Lower lobe of right lung (tissue), 2 donors: ENCODE data around the gene AMT. TPM values are rescaled to one million over a fixed set of nuclear protein-coding genes. Genes with fewer than 3 reads are reported as not detected.

Source experiments
- ATAC-seq, 2 donors: fragments of 200-7000 bp; cut with Tn5 transposase; one replicate each; pipeline ENCODE4 v1.9.1; 2020 to 2022; ENCODE audit warnings: mild to moderate bottlenecking in 2 of 2, moderate library complexity in 2 of 2
- DNase-seq: peaks from one replicate; pipeline ENCODE4 v3.0.0-alpha.2; 2020
- H3K27ac ChIP-seq: fragments of 200-600 bp; one replicate; pipeline ENCODE4 v1.8.0; 2022
- H3K27me3 ChIP-seq: fragments of 200-600 bp; one replicate; pipeline ENCODE4 v1.8.0; 2022; ENCODE audit warnings: low read depth
- H3K36me3 ChIP-seq: fragments of 200-600 bp; one replicate; pipeline ENCODE4 v1.8.0; 2022; ENCODE audit warnings: mild to moderate bottlenecking
- H3K4me1 ChIP-seq: fragments of 200-600 bp; one replicate; pipeline ENCODE4 v1.8.0; 2022
- H3K4me3 ChIP-seq: fragments of 200-600 bp; one replicate; pipeline ENCODE4 v1.8.0; 2022; ENCODE audit warnings: mild to moderate bottlenecking
- H3K9me3 ChIP-seq: fragments of 200-600 bp; one replicate; pipeline ENCODE4 v1.8.0; 2022
- intact Hi-C: fragments of 100-400 bp; cut with DNase I; formaldehyde crosslinking; loops from one replicate; pipeline ENCODE4 v1.11.0; 2022
- total RNA-seq: library from RNA; stranded (reverse); fragmentation: NEBNext Ultra II Directional; extraction: Animal tissue kit (Norgen Biotek cat#: 25700); gene quantifications from one replicate; pipeline ENCODE4 v1.2.1, GENCODE V29; 2021
- TF ChIP-seq, protein P1 (sequence below): fragments of 200-600 bp; IDR thresholded peaks from one replicate; pipeline ENCODE4 v1.8.0; 2022; ENCODE audit warnings: antibody characterized with exemption, mild to moderate bottlenecking
- donor health status: DM: no; HTN: yes; CAD: no; lungs with severe emphysema.

Gene AMT
- total RNA-seq, 1 donor from 2014 or later, result 8.4 TPM

DNA sequence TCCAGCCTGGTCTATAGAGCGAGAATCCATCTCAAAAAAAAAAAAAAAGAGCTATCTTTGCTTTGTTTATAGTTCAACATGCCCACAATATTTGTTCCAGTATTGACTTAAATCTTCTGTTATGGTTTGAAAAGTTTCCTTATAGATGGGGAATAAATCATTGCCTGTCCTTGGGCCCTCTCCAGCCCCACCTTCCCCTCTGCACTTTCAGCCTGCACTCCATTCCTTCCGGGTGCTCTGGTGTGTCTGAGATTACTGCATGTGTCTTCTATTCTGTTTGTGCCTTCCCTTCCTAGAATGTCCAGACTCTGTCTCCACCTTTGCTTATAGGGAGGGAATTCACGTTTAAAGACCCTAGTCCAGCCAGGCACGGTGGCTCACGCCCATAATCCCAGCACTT, 38.9 kb downstream of the AMT start:
- TF ChIP-seq, protein P1, sequence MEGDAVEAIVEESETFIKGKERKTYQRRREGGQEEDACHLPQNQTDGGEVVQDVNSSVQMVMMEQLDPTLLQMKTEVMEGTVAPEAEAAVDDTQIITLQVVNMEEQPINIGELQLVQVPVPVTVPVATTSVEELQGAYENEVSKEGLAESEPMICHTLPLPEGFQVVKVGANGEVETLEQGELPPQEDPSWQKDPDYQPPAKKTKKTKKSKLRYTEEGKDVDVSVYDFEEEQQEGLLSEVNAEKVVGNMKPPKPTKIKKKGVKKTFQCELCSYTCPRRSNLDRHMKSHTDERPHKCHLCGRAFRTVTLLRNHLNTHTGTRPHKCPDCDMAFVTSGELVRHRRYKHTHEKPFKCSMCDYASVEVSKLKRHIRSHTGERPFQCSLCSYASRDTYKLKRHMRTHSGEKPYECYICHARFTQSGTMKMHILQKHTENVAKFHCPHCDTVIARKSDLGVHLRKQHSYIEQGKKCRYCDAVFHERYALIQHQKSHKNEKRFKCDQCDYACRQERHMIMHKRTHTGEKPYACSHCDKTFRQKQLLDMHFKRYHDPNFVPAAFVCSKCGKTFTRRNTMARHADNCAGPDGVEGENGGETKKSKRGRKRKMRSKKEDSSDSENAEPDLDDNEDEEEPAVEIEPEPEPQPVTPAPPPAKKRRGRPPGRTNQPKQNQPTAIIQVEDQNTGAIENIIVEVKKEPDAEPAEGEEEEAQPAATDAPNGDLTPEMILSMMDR, result no peak
- Histone ChIP-seq H3K27ac (no peak overlapping the region), H3K4me3 (no peak overlapping the region), H3K27me3 (no peaks in the 10 kb centered on the region), H3K4me1 (peaks cover 81% of the 10 kb centered on the region), H3K36me3 (peaks cover 4% of the 10 kb centered on the region), H3K9me3 (no peaks in the 10 kb centered on the region)
- intact Hi-C loops, result no loop called here
- ATAC-seq (no peak), DNase-seq (no peak)

DNA sequence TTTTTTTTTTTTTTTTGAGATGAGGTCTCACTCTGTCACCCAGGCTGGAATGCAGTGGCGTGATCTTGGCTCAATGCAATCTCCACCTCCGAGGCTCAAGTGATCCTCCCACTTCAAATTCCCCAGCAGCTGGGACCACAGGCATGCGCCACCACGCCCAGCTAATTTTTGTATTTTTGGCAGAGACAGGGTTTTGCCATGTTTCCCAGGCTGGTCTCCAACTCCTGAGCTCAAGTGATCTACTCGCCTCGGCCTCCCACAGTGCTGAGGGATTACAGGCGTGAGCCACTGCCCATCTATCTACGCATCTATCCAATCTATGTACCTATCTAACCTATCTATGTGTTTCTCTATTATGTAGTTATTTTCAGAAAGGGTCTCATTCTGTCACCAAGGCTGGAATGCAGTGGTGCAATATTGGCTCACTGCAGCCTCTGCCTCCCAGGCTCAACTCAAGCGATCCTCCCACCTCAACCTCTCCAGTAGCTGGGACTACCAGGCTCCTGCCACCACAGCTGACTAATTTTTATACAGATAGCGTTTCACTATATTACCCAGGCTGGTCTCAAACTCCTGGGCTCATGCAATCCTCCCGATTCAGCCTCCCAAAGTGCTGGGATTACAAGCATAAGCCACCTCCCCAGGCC, 43.9 kb downstream of the AMT start:
- DNase-seq (peak; percentile 70), ATAC-seq (peak; percentile 90 to 92)
- H3K4me1 ChIP-seq, result peaks cover 53% of the 10 kb centered on the region
- H3K27me3 ChIP-seq, result no peaks in the 10 kb centered on the region
- peaks cover 23% of the 10 kb centered on the region for H3K36me3 ChIP-seq
- TF ChIP-seq, protein P1, result no peak
- H3K4me3 ChIP-seq, result no peak overlapping the region
- H3K9me3 ChIP-seq, result no peaks in the 10 kb centered on the region
- peak overlapping the region; percentile 34 for H3K27ac ChIP-seq
- intact Hi-C loops, result no loop called here

DNA sequence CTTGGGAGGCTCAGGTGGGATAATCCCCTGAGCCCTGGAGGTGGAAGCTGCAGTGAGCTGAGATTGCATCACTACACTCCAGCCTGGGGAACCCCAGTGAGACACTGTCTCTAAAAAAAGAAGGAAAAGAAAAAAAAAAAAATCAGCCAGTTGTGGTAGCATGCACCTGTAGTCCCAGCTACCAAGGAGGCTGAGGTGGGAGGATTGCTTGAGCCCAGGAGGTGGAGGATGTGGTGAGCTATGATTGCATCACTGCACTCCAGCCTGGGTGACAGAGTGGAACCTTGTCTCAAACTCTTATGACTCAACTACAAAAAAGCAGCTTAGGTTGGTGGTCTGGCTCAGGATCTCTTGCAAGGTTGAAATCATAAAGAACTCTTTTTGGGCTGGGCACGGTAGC, 44.8 kb downstream of the AMT start:
- peak; percentile 47 to 59 for ATAC-seq
- no peak for DNase-seq
- Histone ChIP-seq H3K27ac (peak overlapping the region; percentile 49), H3K4me3 (no peak overlapping the region), H3K27me3 (no peaks in the 10 kb centered on the region), H3K4me1 (peaks cover 51% of the 10 kb centered on the region), H3K36me3 (peaks cover 32% of the 10 kb centered on the region), H3K9me3 (no peaks in the 10 kb centered on the region)
- TF ChIP-seq, protein P1, result no peak
- intact Hi-C loops, result no loop called here

DNA sequence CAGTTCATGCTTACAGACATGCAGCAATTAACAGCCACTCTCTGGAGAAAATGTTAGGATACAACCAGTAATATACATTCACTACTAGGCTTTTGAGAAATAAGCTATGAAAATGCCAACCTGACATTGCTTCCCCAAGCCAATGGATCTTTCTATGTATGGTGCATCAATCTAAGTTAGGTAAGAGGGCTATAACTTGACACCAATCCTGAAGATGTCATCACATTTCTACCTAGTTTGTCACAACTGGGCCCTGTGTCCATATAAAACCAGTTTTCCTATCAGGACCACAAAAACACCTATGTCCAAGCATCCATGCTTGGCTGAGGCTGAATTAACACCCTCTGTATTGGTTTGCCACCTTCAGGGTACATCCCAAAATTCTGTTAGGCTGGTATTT, 50.3 kb downstream of the AMT start:
- Histone ChIP-seq H3K36me3 (peaks cover 82% of the 10 kb centered on the region), H3K27me3 (no peaks in the 10 kb centered on the region), H3K4me1 (peaks cover 17% of the 10 kb centered on the region), H3K4me3 (no peak overlapping the region), H3K27ac (no peak overlapping the region), H3K9me3 (no peaks in the 10 kb centered on the region)
- no peak for DNase-seq
- TF ChIP-seq, protein P1, result no peak
- intact Hi-C loops, result no loop called here
- ATAC-seq, result no peak

DNA sequence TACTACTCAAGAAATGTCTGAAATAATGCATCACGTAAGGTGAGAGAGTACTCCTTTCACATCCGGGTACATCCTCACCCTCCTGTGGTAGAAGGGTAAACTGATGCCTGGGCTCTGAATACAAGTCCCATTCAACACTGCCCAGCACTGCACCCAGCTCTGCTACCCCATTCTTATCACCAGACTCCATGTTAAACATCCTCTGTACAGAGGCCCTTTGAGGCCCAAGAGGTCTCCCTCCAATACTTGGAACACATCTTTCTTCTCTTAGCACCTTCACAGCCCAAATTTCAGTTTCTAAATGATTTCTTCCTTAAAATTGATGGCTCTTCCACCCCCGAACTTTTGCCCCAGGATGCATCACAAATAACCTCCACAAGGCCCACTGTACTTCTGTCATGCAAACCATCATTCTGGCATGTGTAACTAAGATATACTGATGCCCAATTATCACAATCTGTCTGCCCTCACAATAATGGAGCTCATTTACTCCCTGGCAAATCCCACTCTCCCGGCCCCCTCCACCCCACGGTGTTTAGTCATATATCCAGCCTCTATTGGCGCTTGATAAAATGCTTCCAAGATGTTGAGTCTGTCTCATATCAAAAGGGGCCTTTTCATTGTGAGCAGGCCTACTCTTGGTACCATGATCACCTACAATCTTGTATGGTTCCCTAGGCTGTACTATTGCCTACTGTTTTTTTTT, 51.5 kb downstream of the AMT start:
- intact Hi-C loops, result no loop called here
- Histone ChIP-seq H3K9me3 (no peaks in the 10 kb centered on the region), H3K36me3 (peaks cover 94% of the 10 kb centered on the region), H3K27ac (no peak overlapping the region), H3K4me3 (no peak overlapping the region), H3K27me3 (no peaks in the 10 kb centered on the region), H3K4me1 (peaks cover 14% of the 10 kb centered on the region)
- TF ChIP-seq, protein P1, result no peak
- DNase-seq (no peak), ATAC-seq (peak in 1 of 2 donors; percentile 33)

Other genes with a start within 250 kb of the AMT start
- gene C3orf62, start 145.2 kb downstream of the AMT start, total RNA-seq, result 10.0 TPM
- 71.3 TPM for gene USP4, start 82.4 kb downstream of the AMT start, total RNA-seq
- 450 TPM for gene GPX1, start 64.1 kb downstream of the AMT start, total RNA-seq
- 601 TPM for gene RHOA, start 10.5 kb downstream of the AMT start, total RNA-seq
- 38.8 TPM for gene TCTA, start 10.1 kb downstream of the AMT start, total RNA-seq
- gene NICN1, start 6.9 kb upstream of the AMT start, total RNA-seq, result 22.1 TPM
- gene DAG1, start 47.8 kb upstream of the AMT start, total RNA-seq, result 71.5 TPM
- 0.35 TPM for gene BSN, start 132.0 kb upstream of the AMT start, total RNA-seq